ENCODE data around the gene TP53BP1.
"Not testable (repeated sequence)": the region's sequence is repeated elsewhere in the genome, so short reads cannot be mapped to it uniquely, and the experiment has no call there.

The TP53BP1 gene

GRCh38 chr15:43492673-43493601 lies at the start of gene TP53BP1:
Gene TP53BP1 (minus strand): TSS chr15:43493156. CDS start chr15:43493043, 113 bp downstream.
- DNase-seq (ENCODE audit: low spot score): peak; percentile 96
- Histone ChIP-seq H3K4me3 (peak within 1 kb of the TSS; percentile 83), H3K27ac (peak within 1 kb of the TSS; percentile 82 to 87)
- TF ChIP-seq, protein P1, sequence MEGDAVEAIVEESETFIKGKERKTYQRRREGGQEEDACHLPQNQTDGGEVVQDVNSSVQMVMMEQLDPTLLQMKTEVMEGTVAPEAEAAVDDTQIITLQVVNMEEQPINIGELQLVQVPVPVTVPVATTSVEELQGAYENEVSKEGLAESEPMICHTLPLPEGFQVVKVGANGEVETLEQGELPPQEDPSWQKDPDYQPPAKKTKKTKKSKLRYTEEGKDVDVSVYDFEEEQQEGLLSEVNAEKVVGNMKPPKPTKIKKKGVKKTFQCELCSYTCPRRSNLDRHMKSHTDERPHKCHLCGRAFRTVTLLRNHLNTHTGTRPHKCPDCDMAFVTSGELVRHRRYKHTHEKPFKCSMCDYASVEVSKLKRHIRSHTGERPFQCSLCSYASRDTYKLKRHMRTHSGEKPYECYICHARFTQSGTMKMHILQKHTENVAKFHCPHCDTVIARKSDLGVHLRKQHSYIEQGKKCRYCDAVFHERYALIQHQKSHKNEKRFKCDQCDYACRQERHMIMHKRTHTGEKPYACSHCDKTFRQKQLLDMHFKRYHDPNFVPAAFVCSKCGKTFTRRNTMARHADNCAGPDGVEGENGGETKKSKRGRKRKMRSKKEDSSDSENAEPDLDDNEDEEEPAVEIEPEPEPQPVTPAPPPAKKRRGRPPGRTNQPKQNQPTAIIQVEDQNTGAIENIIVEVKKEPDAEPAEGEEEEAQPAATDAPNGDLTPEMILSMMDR (IDR thresholded peaks at IDR 0.05): no peak

DNA sequence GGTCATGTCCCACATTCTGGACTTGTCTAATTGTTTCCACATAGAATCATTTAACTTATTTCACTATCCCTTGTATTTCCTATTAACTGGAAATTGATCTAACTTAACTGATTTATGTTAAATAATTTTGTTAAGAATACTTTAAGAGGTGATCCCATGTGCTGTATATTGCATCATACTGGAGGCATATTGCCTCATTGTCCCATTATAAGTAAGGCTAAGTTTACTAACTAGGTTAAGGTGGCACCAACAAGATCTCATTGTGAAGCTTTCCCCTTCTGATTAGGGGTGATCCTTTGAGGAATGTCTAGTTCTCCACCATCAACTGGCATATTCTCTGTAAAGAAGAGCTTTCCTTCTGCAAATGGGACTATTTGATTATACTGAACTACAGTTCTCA lies 48.8 kb upstream of the TP53BP1 start:
- Histone ChIP-seq H3K27ac (no peak overlapping the region), H3K4me3 (no peak overlapping the region)
- TF ChIP-seq, protein P1 (IDR thresholded peaks at IDR 0.05): no peak
- DNase-seq (ENCODE audit: low spot score): no peak

DNA sequence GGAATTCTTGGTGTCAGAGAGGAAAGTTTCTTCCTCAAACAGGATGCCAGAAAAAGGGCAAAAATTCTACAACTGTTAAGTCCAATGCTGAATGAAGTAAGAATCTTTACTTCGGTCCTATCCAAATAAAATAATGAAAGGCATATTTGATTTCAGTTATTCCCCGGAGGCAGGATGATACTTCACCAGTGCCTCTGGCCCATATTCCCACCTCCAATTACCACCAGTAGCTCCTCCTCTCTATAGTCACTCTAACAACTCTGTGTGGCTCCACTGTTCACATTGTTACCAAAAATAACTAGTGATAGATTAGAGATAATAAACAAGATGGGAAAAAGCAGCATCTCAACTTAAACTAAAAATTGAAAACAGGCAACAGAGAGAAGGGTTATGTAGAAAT lies 45.1 kb upstream of the TP53BP1 start:
- DNase-seq (ENCODE audit: low spot score): no peak
- TF ChIP-seq, protein P1 (IDR thresholded peaks at IDR 0.05): no peak
- no peak overlapping the region for H3K4me3 ChIP-seq

DNA sequence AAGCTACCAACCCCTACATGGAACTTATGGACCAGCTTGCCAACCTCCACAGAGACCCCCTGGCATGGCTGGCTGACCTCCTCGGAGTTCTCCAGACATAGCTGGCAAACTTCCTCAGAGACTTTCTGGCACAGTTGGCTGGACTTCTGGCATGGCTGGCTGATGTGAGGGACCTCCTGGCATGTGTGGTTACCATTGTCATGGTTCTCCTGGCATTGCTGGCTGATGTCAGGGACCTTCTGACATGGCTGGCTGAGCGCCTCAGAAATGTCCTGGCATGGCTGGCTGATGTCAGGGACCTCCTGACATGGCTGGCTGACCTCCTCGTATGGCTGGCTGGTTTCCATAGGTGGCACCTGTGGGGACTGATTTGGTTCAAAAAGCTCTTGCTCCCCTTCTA lies 41.9 kb upstream of the TP53BP1 start:
- Histone ChIP-seq H3K27ac (no peak overlapping the region), H3K4me3 (no peak overlapping the region)
- DNase-seq (ENCODE audit: low spot score): no peak
- TF ChIP-seq, protein P1 (IDR thresholded peaks at IDR 0.05): no peak

More for the DNA sequence above, 45.1 kb upstream of the TP53BP1 start:
- no peak overlapping the region for H3K27ac ChIP-seq

DNA sequence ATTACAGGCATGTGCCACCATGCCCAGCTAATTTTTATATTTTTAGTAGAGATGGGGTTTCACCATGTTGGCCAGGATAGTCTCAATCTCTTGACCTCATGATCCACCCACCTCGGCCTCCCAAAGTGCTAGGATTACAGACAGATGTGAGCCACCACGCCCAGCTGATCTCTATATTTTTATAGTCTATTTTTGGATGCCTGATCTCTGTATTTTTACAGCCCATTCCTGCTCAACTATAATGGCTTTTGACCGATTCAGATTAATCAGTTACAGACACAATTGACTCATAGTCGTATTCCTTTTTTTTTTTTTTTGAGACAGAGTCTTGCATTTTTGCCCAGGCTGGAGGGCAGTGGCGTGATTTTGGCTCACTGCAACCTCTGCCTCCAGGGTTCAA lies 39.9 kb upstream of the TP53BP1 start:
- not testable (repeated sequence) for DNase-seq (ENCODE audit: low spot score); H3K27ac ChIP-seq; H3K4me3 ChIP-seq

DNA sequence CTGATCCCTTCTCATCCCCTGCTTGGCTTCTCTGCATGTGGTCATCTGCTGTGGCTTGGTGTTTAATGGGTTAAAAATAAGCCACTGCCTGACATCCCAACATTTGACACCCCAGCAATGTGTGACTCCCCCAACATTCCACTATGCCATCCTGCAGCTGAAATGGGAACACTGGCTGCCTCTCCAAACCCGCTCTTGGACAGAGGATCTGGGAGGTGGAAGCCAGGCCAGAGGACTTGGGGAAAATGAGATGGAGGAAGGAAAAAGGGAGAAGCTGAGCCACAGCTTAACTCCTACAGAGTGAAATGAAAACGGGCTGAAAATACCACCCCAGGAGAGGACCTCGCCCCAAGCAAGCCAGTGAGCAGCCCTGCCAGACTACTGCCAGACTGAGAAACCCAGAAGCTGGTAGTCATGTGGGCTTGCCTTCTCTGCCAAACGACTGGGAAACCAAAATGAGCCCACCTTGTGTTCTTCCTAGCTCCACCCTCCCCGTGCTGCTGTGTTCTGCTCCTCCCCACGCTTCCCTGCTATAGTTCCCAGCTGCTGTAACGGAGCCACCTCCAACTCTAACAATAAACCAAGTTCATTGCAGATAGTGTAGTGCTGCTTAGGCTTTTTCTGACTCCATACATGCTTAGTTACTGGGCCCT lies 38.2 kb upstream of the TP53BP1 start:
- TF ChIP-seq, protein P1 (IDR thresholded peaks at IDR 0.05): no peak
- DNase-seq (ENCODE audit: low spot score): no peak
- Histone ChIP-seq H3K4me3 (no peak overlapping the region), H3K27ac (no peak overlapping the region)

DNA sequence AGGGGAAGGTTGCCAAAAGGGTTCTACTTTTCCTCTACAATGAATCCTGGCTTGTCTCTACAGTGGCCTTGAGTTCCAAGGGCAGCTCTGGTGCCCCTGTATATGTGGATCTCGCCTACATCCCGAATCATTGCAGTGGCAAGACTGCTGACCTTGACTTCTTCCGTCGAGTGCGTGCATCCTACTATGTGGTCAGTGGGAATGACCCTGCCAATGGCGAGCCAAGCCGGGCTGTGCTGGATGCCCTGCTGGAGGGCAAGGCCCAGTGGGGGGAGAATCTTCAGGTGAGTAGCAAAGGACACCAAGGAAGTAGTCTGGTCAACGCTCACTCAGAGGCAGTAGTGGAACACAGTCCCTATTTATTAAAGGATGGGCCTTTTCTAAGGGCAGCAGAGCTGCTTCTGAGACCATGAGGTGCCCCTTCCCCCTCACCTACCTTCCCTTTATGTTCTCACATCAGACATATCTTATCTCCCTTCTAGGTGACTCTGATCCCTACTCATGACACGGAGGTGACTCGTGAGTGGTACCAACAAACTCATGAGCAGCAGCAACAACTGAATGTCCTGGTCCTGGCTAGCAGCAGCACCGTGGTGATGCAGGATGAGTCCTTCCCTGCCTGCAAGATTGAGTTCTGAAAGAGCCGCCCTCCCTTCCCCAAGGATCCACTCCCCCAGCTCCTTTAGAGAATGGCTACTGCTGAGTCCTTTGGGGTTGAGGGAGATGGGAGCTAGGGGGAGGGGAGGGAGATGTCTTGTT lies 36.8 kb upstream of the TP53BP1 start:
- no peak overlapping the region for H3K4me3 ChIP-seq
- no peak overlapping the region for H3K27ac ChIP-seq
- TF ChIP-seq, protein P1 (IDR thresholded peaks at IDR 0.05): no peak
- no peak for DNase-seq (ENCODE audit: low spot score)
